Suppressor macrophage treated with lipopolysaccharide for 1 hour (primary cell): ENCODE data around the gene BUD31.
"Not testable (repeated sequence)": the region's sequence is repeated elsewhere in the genome, so short reads cannot be mapped to it uniquely, and the experiment has no call there.

ENCODE experiments used
- DNase-seq, 3 donors: peaks; one replicate each; pipeline ENCODE4 v3.0.0-alpha.2; 2020 to 2022

The BUD31 gene

DNA sequence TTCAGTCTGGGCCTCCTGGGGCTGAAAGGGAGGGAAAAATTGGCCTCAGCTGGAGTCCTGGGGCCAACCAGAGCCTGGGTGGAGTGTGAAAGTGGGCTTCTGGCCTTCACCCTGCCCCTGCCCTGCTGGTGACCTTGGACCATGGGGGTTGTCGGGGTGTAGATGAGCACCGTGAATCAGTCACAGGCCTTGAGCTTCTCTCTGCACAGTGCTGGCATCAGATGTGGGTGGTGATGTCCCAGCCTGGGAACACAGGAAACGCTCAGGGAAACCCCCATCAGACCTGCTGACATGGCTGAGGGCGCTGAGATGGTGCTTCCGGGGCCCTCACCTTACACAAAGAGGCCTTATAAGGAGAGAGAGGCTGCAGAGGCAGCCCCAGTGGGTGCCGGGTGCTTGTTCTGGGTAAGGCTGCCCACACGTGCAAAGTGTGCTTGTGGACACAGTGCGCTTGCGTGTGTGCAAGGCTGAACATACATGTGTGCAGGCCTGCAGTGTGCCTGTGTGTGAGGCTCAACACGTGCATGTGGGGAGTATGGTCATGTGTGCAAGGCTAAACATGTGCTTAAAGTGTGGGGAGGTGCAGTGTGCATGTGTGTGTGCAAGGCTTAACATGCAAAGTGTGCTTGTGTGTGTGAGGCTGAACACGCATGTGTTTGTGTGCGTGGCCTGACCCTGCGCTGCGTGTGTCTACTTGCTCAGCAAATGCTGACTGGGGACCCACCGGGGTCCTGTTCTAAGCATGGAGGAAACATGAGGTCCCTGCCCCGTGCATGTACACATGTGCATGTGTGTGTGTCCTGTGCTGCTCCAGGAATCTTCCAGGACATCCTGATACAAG is 27.7 kb upstream of the BUD31 start:
- DNase-seq: peak; percentile 82 to 89 (median 86)

DNA sequence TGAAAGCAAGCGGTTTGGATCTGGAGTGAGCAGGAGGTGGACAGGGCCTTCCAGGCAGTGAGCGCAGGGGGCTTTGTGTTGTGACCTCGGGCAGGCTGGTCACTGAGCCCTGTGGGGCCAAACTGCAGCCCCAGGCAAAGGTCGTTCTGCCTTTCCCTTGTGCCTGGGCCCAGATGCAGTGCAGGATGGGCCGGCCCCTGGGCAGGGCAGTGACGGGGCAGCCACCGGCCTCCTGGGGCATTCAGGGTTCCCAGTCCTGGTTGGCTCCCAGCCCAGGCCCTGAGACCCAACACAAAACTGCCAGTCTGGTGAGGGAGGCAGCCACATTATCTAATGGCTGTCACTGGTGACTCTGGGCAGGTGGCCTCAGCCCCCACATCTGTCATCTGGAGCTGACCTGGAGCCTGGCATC is 27.1 kb upstream of the BUD31 start:
- no peak for DNase-seq

DNA sequence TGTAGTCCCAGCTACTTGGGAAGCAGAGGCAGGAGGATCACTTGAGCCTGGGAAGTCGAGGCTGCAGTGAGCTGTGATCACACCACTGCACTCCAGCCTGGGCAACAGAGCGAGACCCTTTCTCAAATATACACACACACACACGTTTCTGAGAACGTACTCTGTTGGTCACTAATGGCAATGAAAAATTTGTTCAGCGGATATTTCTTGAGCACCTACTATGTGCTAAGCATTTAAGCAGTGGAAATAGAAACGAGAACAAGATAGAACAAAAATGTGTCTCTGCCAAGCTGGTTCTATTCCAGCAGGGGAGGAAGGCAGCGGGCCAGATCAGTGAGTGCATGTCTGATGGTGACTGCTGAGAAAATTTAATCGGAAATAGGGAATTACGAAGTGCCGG is 25.6 kb upstream of the BUD31 start:
- DNase-seq: no peak

GRCh38 chr7:99383791-99384370 is 24.9 kb upstream of the BUD31 start:
- DNase-seq: peak in 1 of 3 donors; percentile 42

DNA sequence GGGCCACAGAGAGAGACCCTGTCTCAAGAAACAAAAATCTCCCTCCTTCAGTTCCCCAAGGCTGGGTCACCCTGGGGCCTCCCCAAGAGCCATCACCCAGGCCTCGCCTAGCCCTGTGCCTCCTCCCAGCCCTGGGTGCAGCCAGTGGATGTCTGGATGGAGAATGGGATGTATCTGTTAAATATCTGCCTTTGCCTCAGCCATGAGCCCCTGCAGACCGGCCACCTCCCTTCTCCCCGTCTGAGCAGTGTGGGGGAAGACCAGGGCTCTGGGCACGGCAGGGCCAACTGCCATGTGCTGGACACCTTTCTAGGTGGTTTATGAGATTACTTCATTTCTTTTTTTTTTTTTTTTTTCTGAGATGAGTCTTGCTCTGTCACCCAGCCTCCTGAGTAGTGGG is 24.2 kb upstream of the BUD31 start:
- peak in 1 of 3 donors; percentile 29 for DNase-seq

- DNase-seq: peak in 1 of 3 donors; percentile 29
Observed at GRCh38 chr7:99385564-99385963, 23.2 kb upstream of the BUD31 start.

DNA sequence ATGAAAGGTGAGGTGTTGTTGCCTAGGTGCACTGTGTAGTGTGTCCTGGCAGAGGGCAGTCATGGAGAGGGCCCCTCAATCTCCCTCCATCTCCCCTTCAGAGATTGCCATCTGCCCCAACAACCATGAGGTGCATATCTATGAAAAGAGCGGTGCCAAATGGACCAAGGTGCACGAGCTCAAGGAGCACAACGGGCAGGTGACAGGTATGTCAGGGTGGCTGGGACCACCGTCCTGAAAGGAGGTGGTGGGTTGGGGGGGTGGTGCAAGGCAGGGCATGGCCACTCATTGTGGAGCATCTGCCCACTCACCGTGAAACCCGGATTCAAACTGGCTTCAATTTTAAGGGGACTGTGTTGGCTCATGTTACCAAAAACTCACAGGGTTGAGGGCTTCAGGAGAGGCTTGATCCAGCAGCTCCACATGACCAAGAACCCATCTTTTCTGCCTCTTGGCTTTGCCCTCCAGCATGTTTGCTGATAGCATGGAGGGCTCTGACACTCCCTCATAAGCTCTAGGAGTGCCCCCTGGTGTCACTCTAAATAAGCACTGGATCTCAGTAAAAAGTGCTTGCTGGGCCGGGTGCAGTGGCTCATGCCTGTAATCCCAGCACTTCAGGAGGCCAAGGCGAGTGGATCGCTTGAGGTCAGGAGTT is 22.1 kb upstream of the BUD31 start:
- DNase-seq: peak; percentile 73 to 75 (median 75)

- not testable (repeated sequence) for DNase-seq
Observed at GRCh38 chr7:99387239-99387635, 21.5 kb upstream of the BUD31 start.

GRCh38 chr7:99387912-99388311 is 20.9 kb upstream of the BUD31 start:
- DNase-seq: no peak

DNA sequence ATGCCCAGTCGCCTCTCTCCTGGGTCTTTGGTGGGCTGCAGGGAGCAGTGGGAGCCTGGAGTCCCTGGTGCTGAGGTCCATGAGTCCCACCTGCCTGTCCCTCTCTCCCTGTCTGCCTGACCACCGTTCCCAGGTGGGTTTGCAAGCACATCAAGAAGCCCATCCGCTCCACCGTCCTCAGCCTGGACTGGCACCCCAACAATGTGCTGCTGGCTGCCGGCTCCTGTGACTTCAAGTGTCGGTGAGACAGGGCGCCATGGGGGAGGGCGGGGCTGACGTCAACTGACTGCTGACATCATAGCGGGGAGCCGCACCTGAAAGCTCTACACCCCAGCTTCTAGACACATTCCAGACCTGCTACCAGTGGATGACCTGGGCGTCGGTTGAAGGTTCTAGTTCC is 19.0 kb upstream of the BUD31 start:
- no peak for DNase-seq

- DNase-seq: no peak
Observed at GRCh38 chr7:99390941-99391602, 17.7 kb upstream of the BUD31 start.

GRCh38 chr7:99392046-99392445 is 16.7 kb upstream of the BUD31 start:
- no peak for DNase-seq

GRCh38 chr7:99392659-99393354 is 16.0 kb upstream of the BUD31 start:
- peak; percentile 39 to 61 (median 46) for DNase-seq

- no peak for DNase-seq
Observed at GRCh38 chr7:99393355-99394187, 15.2 kb upstream of the BUD31 start.

GRCh38 chr7:99394188-99394502 is 14.6 kb upstream of the BUD31 start:
- DNase-seq: no peak

- DNase-seq: no peak
Observed at GRCh38 chr7:99395616-99396327, 13.0 kb upstream of the BUD31 start.

- no peak for DNase-seq
Observed at GRCh38 chr7:99396418-99397296, 12.1 kb upstream of the BUD31 start.

GRCh38 chr7:99397297-99397983 is 11.3 kb upstream of the BUD31 start:
- DNase-seq: no peak

GRCh38 chr7:99398891-99399445 is 9.8 kb upstream of the BUD31 start:
- DNase-seq: no peak
